ENCODE data around the gene SYT12. TPM values are rescaled to one million over a fixed set of nuclear protein-coding genes. Genes with fewer than 3 reads are reported as not detected.

The SYT12 gene
- total and polyA plus RNA-seq, 9 of the 15 experiments (the other 6 are each of a cell fraction or from before 2014, with no cell fraction given) = 0.03 to 0.11 (median 0.03) TPM; not detected in 4

DNA sequence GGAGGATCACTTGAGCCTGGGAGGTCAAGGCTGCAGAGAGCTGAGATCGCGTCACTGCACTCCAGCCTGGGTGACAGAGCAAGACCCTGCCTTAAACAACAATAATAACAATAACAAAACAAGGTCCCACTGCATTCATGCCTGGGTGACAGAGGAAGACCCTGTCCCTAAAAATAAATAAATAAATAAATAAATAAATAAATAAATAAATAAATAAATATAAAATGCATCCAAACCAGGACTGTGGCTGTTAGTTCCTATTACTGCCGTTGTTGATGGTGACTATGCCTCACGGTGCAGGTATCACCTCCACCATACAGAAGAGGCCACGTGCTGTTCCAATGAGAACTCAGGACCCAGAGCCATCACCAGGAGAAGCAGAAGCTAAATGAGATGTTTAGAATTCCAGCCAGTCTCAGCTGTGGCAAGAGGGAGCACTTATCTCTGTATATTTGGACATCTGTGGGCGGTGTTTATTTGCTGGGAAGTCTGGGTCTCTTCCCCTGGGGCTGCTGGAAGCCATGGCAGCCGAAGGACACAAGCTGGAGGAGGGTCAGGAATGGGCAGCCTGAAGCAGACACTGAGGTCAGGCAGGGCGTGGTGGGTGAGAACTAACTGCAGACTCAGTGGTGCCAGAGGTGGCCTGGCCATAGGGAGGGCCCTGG is 26.2 kb upstream of the SYT12 start:
- no peaks in the 10 kb centered on the region for H4K20me1 ChIP-seq (replicated peaks; ENCODE audit: control insufficient read depth, insufficient read depth, low read length)
- TF ChIP-seq GABPA (tag; conservative IDR thresholded peaks at IDR 0.05; ENCODE audit: low read depth) = no peak
- TF ChIP-seq ZC3H11A (IDR thresholded peaks at IDR 0.05; ENCODE audit: low read depth, low read length) = 0 out of 2 replicates have a peak, but pooled peaks have one; percentile 45
- no peak for TF ChIP-seq PHF8 (IDR thresholded peaks at IDR 0.05; ENCODE audit: borderline replicate concordance, low read length)
- TF ChIP-seq PCBP1 (IDR thresholded peaks at IDR 0.05; ENCODE audit: low read depth, low read length, poor library complexity, severe bottlenecking) = no peak
- 0 out of 2 replicates have a peak overlapping the region, but pooled peaks have one; percentile 19 for H2AFZ ChIP-seq (ENCODE audit: low read depth, low read length)
- H3K9ac ChIP-seq (ENCODE audit: insufficient read depth in 1 of 2, low read depth in 2 of 2, low read length in 2 of 2) = peak overlapping the region in 1 of 2 experiments; percentile 61; a peak in 1 of 4 replicates
- intact Hi-C loops (cut with micrococcal nuclease) (no loop called here), in situ Hi-C loops (cut with MboI) (no loop called here)
- ChIA-PET POLR2A (interaction anchor here (0.6 to 1.9 kb wide), 4 partner anchors 9 to 188 kb away, joined by 3 to 7 read pairs (median 3); no protein-coding TSS in a partner anchor), CTCF (ENCODE audit: low intra/inter-chr PET ratio) (interaction anchor here (0.6 kb wide), 1 partner anchor 168 kb away, joined by 3 read pairs; no protein-coding TSS in a partner anchor)
- no peak overlapping the region for H3K4me3 ChIP-seq
- FAIRE-seq (no peak), DNase-seq (ENCODE audit: extremely low read depth in 1 of 4, low spot score in 3 of 4) (no peak), ATAC-seq (no peak; the same call in 1 of the 3 replicates)
- BruUV-seq (replicated peaks) = no TSS peak
- no peaks in the 10 kb centered on the region for H3K79me2 ChIP-seq (ENCODE audit: control insufficient read depth, insufficient read depth, low read length)
- H3K27me3 ChIP-seq (ENCODE audit: control insufficient read depth in 2 of 2, insufficient read depth in 2 of 2, low read length in 2 of 2) = peaks cover 3 to 23% of the 10 kb centered on the region in 2 experiments; a peak in 3 of 5 replicates
- no peaks in the 10 kb centered on the region for H3K9me3 ChIP-seq (replicated peaks; ENCODE audit: control insufficient read depth, insufficient read depth, low read depth, low read length)
- WGBS (ENCODE audit: insufficient coverage, low coverage, missing lambda C conversion rate) = 19% methylated on average over 8 of the region's 8 CpGs
- no peak overlapping the region for H3K27ac ChIP-seq (ENCODE audit: extremely low read depth, low read depth, low read length)
- no peak overlapping the region for H3K4me2 ChIP-seq (ENCODE audit: insufficient read depth, low read length)
- H3K4me1 ChIP-seq (replicated peaks in 1 of 2; ENCODE audit: control insufficient read depth in 2 of 2, insufficient read depth in 2 of 2, low read length in 2 of 2) = peaks cover 0 to 4% of the 10 kb centered on the region in 2 experiments; a peak in 2 of 5 replicates
- no peaks in the 10 kb centered on the region for H3K9me1 ChIP-seq (ENCODE audit: control insufficient read depth, insufficient read depth, low read length)
- no peaks in the 10 kb centered on the region for H3K36me3 ChIP-seq (ENCODE audit: control insufficient read depth, insufficient read depth, low read length)

DNA sequence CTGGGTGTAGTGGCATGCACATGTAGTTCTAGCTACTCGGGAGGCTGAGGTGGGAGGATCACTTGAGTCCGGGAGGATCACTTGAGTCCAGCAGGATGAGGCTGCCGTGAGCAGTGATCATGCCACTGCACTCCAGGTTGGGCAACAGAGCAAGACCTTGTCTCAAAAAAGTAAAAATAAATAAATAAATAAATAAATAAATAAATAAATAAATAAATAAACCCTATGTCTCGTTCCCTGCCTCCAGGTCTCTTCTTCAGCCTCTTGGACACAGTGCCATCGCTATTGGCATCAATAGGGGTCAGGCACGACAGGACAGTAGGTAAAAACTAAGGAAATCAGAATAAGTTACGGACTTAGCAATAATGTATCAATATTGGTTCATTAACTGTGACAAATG is 23.4 kb upstream of the SYT12 start:
- Histone ChIP-seq H3K27me3 (ENCODE audit: control insufficient read depth in 2 of 2, insufficient read depth in 2 of 2, low read length in 2 of 2) (peaks cover 0 to 6% of the 10 kb centered on the region in 2 experiments; a peak in 1 of 5 replicates), H3K4me1 (replicated peaks in 1 of 2; ENCODE audit: control insufficient read depth in 2 of 2, insufficient read depth in 2 of 2, low read length in 2 of 2) (peaks cover 0 to 8% of the 10 kb centered on the region in 2 experiments; a peak in 2 of 5 replicates), H3K27ac (ENCODE audit: extremely low read depth, low read depth, low read length) (no peak overlapping the region), H4K20me1 (replicated peaks; ENCODE audit: control insufficient read depth, insufficient read depth, low read length) (no peaks in the 10 kb centered on the region), H3K4me3 (no peak overlapping the region), H3K9ac (ENCODE audit: insufficient read depth in 1 of 2, low read depth in 2 of 2, low read length in 2 of 2) (no peak overlapping the region), H3K9me3 (replicated peaks; ENCODE audit: control insufficient read depth, insufficient read depth, low read depth, low read length) (no peaks in the 10 kb centered on the region), H2AFZ (ENCODE audit: low read depth, low read length) (no peak overlapping the region), H3K4me2 (ENCODE audit: insufficient read depth, low read length) (no peak overlapping the region), H3K79me2 (ENCODE audit: control insufficient read depth, insufficient read depth, low read length) (no peaks in the 10 kb centered on the region), H3K9me1 (ENCODE audit: control insufficient read depth, insufficient read depth, low read length) (no peaks in the 10 kb centered on the region), H3K36me3 (ENCODE audit: control insufficient read depth, insufficient read depth, low read length) (no peaks in the 10 kb centered on the region)
- FAIRE-seq (no peak), ATAC-seq (no peak), DNase-seq (ENCODE audit: extremely low read depth in 1 of 4, low spot score in 3 of 4) (no peak)
- ChIA-PET CTCF (ENCODE audit: low intra/inter-chr PET ratio) (no interaction called here), POLR2A (no interaction called here)
- 38% methylated on average over 7 of the region's 7 CpGs for WGBS (ENCODE audit: insufficient coverage, low coverage, missing lambda C conversion rate)
- intact Hi-C loops (cut with micrococcal nuclease) (no loop called here), in situ Hi-C loops (cut with MboI) (no loop called here)
- no TSS peak for BruUV-seq (replicated peaks)
- TF ChIP-seq JUN (IDR thresholded peaks at IDR 0.05; ENCODE audit: borderline replicate concordance, low read depth, low read length) = no peak
- TF ChIP-seq JUN (CRISPR knock-in tag; IDR thresholded peaks at IDR 0.05; ENCODE audit: borderline replicate concordance) = no peak
- no peak for TF ChIP-seq EZH2 (IDR thresholded peaks at IDR 0.05; ENCODE audit: borderline replicate concordance, low read depth, low read length)
- no peak for TF ChIP-seq ZNF197 (CRISPR knock-in tag; IDR thresholded peaks at IDR 0.05; ENCODE audit: low read depth)
- TF ChIP-seq, protein P1, sequence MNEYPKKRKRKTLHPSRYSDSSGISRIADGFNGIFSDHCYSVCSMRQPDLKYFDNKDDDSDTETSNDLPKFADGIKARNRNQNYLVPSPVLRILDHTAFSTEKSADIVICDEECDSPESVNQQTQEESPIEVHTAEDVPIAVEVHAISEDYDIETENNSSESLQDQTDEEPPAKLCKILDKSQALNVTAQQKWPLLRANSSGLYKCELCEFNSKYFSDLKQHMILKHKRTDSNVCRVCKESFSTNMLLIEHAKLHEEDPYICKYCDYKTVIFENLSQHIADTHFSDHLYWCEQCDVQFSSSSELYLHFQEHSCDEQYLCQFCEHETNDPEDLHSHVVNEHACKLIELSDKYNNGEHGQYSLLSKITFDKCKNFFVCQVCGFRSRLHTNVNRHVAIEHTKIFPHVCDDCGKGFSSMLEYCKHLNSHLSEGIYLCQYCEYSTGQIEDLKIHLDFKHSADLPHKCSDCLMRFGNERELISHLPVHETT (CRISPR knock-in tag; conservative IDR thresholded peaks at IDR 0.05 in 1 of 2, IDR thresholded peaks at IDR 0.05 in 1 of 2) = no peak
- TF ChIP-seq MCM3 (IDR thresholded peaks at IDR 0.05) = no peak
- no peak for TF ChIP-seq SAFB2 (IDR thresholded peaks at IDR 0.05; ENCODE audit: borderline replicate concordance, low read depth, low read length, severe bottlenecking)
- no peak for TF ChIP-seq ZNF695 (CRISPR knock-in tag; IDR thresholded peaks at IDR 0.05)
- TF ChIP-seq HDAC8 (tag; IDR thresholded peaks at IDR 0.05) = no peak

Measured in K562 (cell line).